B cell (primary cell): ENCODE measurements around the gene MAPKBP1. TPM values are rescaled to one million over a fixed set of nuclear protein-coding genes. Genes with fewer than 3 reads are reported as not detected.

ENCODE experiments used
- ATAC-seq: fragments of 200-7000 bp; cut with Tn5 transposase; one replicate; pipeline ENCODE4 v1.10.0; 2021; ENCODE audit warnings: low read depth, mild to moderate bottlenecking, moderate number of reproducible peaks, moderate library complexity
- CTCF ChIA-PET: fragments of 350-600 bp; sonication (Branson Sonifier 250); formaldehyde crosslinking; loops from one replicate; lab custom pipeline; 2021; ENCODE audit warnings: antibody characterized with exemption, inconsistent platforms; lab: Charles Lee
- POLR2A ChIA-PET: fragments of 350-600 bp; sonication (Branson Sonifier 250); formaldehyde crosslinking; loops from one replicate; lab custom pipeline; 2021; ENCODE audit warnings: antibody characterized with exemption; lab: Charles Lee
- DNase-seq: peaks from one replicate; pipeline ENCODE4 v3.0.0; 2013
- H2AFZ ChIP-seq: 2 replicates; pipeline ENCODE4 v1.6.1; 2012; ENCODE audit warnings: mild to moderate bottlenecking, low read depth, low read length; ENCODE audit not compliant: insufficient read depth, poor library complexity, severe bottlenecking
- H3K27ac ChIP-seq, 2 donors: 1 replicate in 1 of 2; 2 replicates in 1 of 2; pipeline ENCODE4 v1.5.1; 2012 to 2013; ENCODE audit warnings: low read length in 2 of 2, mild to moderate bottlenecking in 2 of 2, moderate library complexity in 1 of 2
- H3K27me3 ChIP-seq, 4 experiments: fragments of 200-600 bp in 1 of 4; sonication (generic) in 1 of 4; replicated peaks in 1 of 4; 1 replicate in 2 of 4; 2 replicates in 2 of 4; pipeline versions ENCODE4 v1.6.1 to v1.7.0; 2013 to 2016; ENCODE audit warnings: low read length in 3 of 4, mild to moderate bottlenecking in 2 of 4, mixed read lengths in 1 of 4, moderate library complexity in 1 of 4; ENCODE audit not compliant: insufficient read depth in 4 of 4, control insufficient read depth in 3 of 4; ENCODE audit errors: control extremely low read depth in 1 of 4
- H3K36me3 ChIP-seq, 2 experiments: replicated peaks in 1 of 2; 1 replicate in 1 of 2; 2 replicates in 1 of 2; pipeline versions ENCODE4 v1.6.1 to v1.7.1; 2013; ENCODE audit warnings: low read length in 1 of 2; ENCODE audit not compliant: insufficient read depth in 2 of 2, control insufficient read depth in 1 of 2; ENCODE audit errors: control extremely low read depth in 1 of 2, extremely low read depth in 1 of 2
- H3K4me1 ChIP-seq, 2 donors: fragments of 200-600 bp in 1 of 2; sonication (generic) in 1 of 2; 1 replicate in 1 of 2; 2 replicates in 1 of 2; pipeline versions ENCODE4 v1.5.1 to v1.6.1; 2013 to 2017; ENCODE audit warnings: low read length in 2 of 2; ENCODE audit not compliant: control insufficient read depth in 2 of 2, insufficient read depth in 2 of 2
- H3K4me2 ChIP-seq: replicated peaks from 2 replicates; pipeline ENCODE3; 2012; ENCODE audit warnings: mild to moderate bottlenecking, low read depth, low read length; ENCODE audit not compliant: poor library complexity, severe bottlenecking
- H3K4me3 ChIP-seq, 5 experiments: fragments of 200-600 bp in 1 of 5; sonication (generic) in 1 of 5; 1 replicate in 3 of 5; 2 replicates in 2 of 5; pipeline versions ENCODE4 v1.5.1 to v1.7.0; 2011 to 2016; ENCODE audit warnings: low read length in 4 of 5, mild to moderate bottlenecking in 4 of 5, low read depth in 2 of 5, control low read depth in 1 of 5, moderate library complexity in 1 of 5; ENCODE audit not compliant: insufficient read depth in 1 of 5; ENCODE audit errors: control extremely low read depth in 1 of 5, extremely low read depth in 1 of 5
- H3K79me2 ChIP-seq: fragments of 200-600 bp; sonication (generic); one replicate; pipeline ENCODE4 v1.6.0; 2016; ENCODE audit warnings: low read length; ENCODE audit not compliant: control insufficient read depth, insufficient read depth
- H3K9ac ChIP-seq: fragments of 200-600 bp; sonication (generic); 2 replicates; pipeline ENCODE4 v1.6.1; 2017; ENCODE audit warnings: mild to moderate bottlenecking, low read length, moderate library complexity
- H3K9me3 ChIP-seq, 3 donors: one replicate each; pipeline versions ENCODE4 v1.6.1 to v1.7.1; 2013; ENCODE audit warnings: low read length in 2 of 3; ENCODE audit not compliant: control insufficient read depth in 2 of 3, insufficient read depth in 1 of 3; ENCODE audit errors: control extremely low read depth in 1 of 3
- H4K20me1 ChIP-seq: 2 replicates; pipeline ENCODE4 v1.6.0; 2012; ENCODE audit warnings: mild to moderate bottlenecking, low read length; ENCODE audit not compliant: insufficient read depth, control insufficient read depth, poor library complexity, severe bottlenecking
- H3K27ac Mint-ChIP-seq: one replicate; pipeline ENCODE4 v1.8.0; 2021; ENCODE audit warnings: mixed read lengths
- H3K27me3 Mint-ChIP-seq: one replicate; pipeline ENCODE4 v1.8.0; 2021; ENCODE audit warnings: mixed read lengths
- H3K4me1 Mint-ChIP-seq: one replicate; pipeline ENCODE4 v1.8.0; 2021; ENCODE audit warnings: mixed read lengths
- H3K4me3 Mint-ChIP-seq: one replicate; pipeline ENCODE4 v1.8.0; 2021; ENCODE audit warnings: mixed read lengths
- H3K9me3 Mint-ChIP-seq: one replicate; pipeline ENCODE4 v1.8.0; 2022; ENCODE audit warnings: mixed read lengths; ENCODE audit not compliant: insufficient read depth
- CTCF ChIP-seq: fragments of 200-600 bp; IDR thresholded peaks from one replicate; pipeline ENCODE4 v1.8.0; 2022; ENCODE audit warnings: antibody characterized with exemption, mild to moderate bottlenecking
- EZH2 ChIP-seq: IDR thresholded peaks from 2 replicates; pipeline ENCODE4 v1.6.1; 2012; ENCODE audit warnings: borderline replicate concordance, low read depth, mild to moderate bottlenecking, moderate library complexity, low read length; ENCODE audit not compliant: insufficient read depth, poor library complexity, severe bottlenecking
- WGBS: methylation state at CpG from one replicate; pipeline ENCODE4 v1.1.5; 2013; ENCODE audit warnings: missing lambda C conversion rate; ENCODE audit not compliant: insufficient coverage; 5-methylcytosine and 5-hydroxymethylcytosine counted together
- intact Hi-C: fragments of 100-400 bp; cut with micrococcal nuclease; formaldehyde crosslinking; loops from one replicate; pipeline ENCODE4 v1.10.0; 2022
- polyA plus RNA-seq: library from polyadenylated mRNA; depleted of rRNA; stranded (reverse); fragments of >200 nt; gene quantifications from 2 replicates; pipeline ENCODE4 v1.2.3, GENCODE V29; 2012
- total RNA-seq, 2 donors: library from RNA; stranded (reverse); fragments of 120-200 nt in 1 of 2; gene quantifications; 1 replicate in 1 of 2; 2 replicates in 1 of 2; pipeline versions ENCODE4 v1.2.3 to v1.2.4, GENCODE V29; 2013 to 2022

The MAPKBP1 gene
- total and polyA plus RNA-seq, 2 donors (not counting 1 experiment from before 2014, with no cell fraction given): 14.1 to 59.2 TPM

- ChIA-PET CTCF (interaction anchor here (2.4 to 20.0 kb wide), 3 partner anchors 9 to 126 kb away, joined by 12 to 716 read pairs (median 257); no protein-coding TSS in a partner anchor), POLR2A (interaction anchor here (0.7 kb wide), 1 partner anchor 28 kb away, joined by 3 read pairs; no protein-coding TSS in a partner anchor)
- H3K27me3 ChIP-seq: no peaks in the 10 kb centered on the region
Measured at GRCh38 chr15:41778521-41778920, 4.2 kb downstream of the MAPKBP1 start.

GRCh38 chr15:41779662-41780157 is 5.4 kb downstream of the MAPKBP1 start:
- H3K9ac ChIP-seq: no peak overlapping the region
- no peaks in the 10 kb centered on the region for H3K9me3 Mint-ChIP-seq
- H3K27ac ChIP-seq: no peak overlapping the region
- intact Hi-C loops: no loop called here
- no peak overlapping the region for H3K4me3 ChIP-seq
- no peak for ATAC-seq
- no peak overlapping the region for H2AFZ ChIP-seq
- CTCF ChIA-PET: interaction anchor here (5.6 to 20.0 kb wide), 2 partner anchors 7 to 27 kb away, joined by 69 to 716 read pairs; partner anchors contain the start of gene MAPKBP1
- peaks cover 34 to 40% of the 10 kb centered on the region in 2 donors for H3K4me1 ChIP-seq
- no CpG with 5 or more reads among the region's 4 CpGs for WGBS
- no peaks in the 10 kb centered on the region for H3K27me3 ChIP-seq
- H3K4me2 ChIP-seq: no peak overlapping the region
- POLR2A ChIA-PET: interaction anchor here (1.1 kb wide), 1 partner anchor 23 kb away, joined by 3 read pairs; no protein-coding TSS in a partner anchor
- DNase-seq: no peak
- peaks cover 0 to 5% (median 0%) of the 10 kb centered on the region in 3 donors for H3K9me3 ChIP-seq
- TF ChIP-seq CTCF (no peak), EZH2 (no peak)
- no peak overlapping the region for H3K4me3 Mint-ChIP-seq
- H3K4me1 Mint-ChIP-seq: peaks cover 76% of the 10 kb centered on the region
- no peaks in the 10 kb centered on the region for H3K27me3 Mint-ChIP-seq
- no peaks in the 10 kb centered on the region for H4K20me1 ChIP-seq
- peak overlapping the region; percentile 60 for H3K27ac Mint-ChIP-seq
- H3K79me2 ChIP-seq: peaks cover 84% of the 10 kb centered on the region
- H3K36me3 ChIP-seq: no peaks in the 10 kb centered on the region

More at GRCh38 chr15:41778521-41778920, 4.2 kb downstream of the MAPKBP1 start:
- H4K20me1 ChIP-seq: no peaks in the 10 kb centered on the region
- no peak overlapping the region for H3K9ac ChIP-seq
- H3K4me3 ChIP-seq: no peak overlapping the region
- no peaks in the 10 kb centered on the region for H3K36me3 ChIP-seq
- no peak for ATAC-seq
- no peaks in the 10 kb centered on the region for H3K9me3 ChIP-seq
- H3K27me3 Mint-ChIP-seq: no peaks in the 10 kb centered on the region
- no peak overlapping the region for H3K27ac ChIP-seq
- no peak overlapping the region for H3K27ac Mint-ChIP-seq
- H3K79me2 ChIP-seq: peaks cover 75% of the 10 kb centered on the region
- no peak overlapping the region for H2AFZ ChIP-seq
- no peaks in the 10 kb centered on the region for H3K9me3 Mint-ChIP-seq
- WGBS: no CpG with 5 or more reads among the region's 1 CpG
- peaks cover 79% of the 10 kb centered on the region for H3K4me1 Mint-ChIP-seq
- no peak overlapping the region for H3K4me2 ChIP-seq
- intact Hi-C loops: no loop called here
- H3K4me1 ChIP-seq: peaks cover 36 to 40% of the 10 kb centered on the region in 2 donors
- no peak overlapping the region for H3K4me3 Mint-ChIP-seq
- no peak for DNase-seq
- TF ChIP-seq EZH2: no peak
